Pons (tissue), 1 donor: ENCODE results near the gene GRK7.
"Not testable (repeated sequence)": the region's sequence is repeated elsewhere in the genome, so short reads cannot be mapped to it uniquely, and the experiment has no call there.

Experiments
- DNase-seq: peaks from one replicate; pipeline ENCODE4 v3.0.0-alpha.2; 2016; ENCODE audit warnings: low spot score

GRK7 gene

GRCh38 chr3:141762552-141762951 is 656 bp upstream of the GRK7 start:
- not testable (repeated sequence) for DNase-seq

- no peak for DNase-seq
These were observed 837 bp downstream of the GRK7 start for GRCh38 chr3:141764045-141764444.

- no peak for DNase-seq
These were observed 1.3 kb downstream of the GRK7 start for GRCh38 chr3:141764465-141764864.

GRCh38 chr3:141764986-141765385 is 1.8 kb downstream of the GRK7 start:
- no peak for DNase-seq

- DNase-seq: no peak
These were observed 3.9 kb downstream of the GRK7 start for GRCh38 chr3:141767066-141767465.

GRCh38 chr3:141769221-141769894 is 6.2 kb downstream of the GRK7 start:
- no peak for DNase-seq

- DNase-seq: no peak
These were observed 10.5 kb downstream of the GRK7 start for GRCh38 chr3:141773676-141774075.

GRCh38 chr3:141776376-141776775 is 13.2 kb downstream of the GRK7 start:
- DNase-seq: no peak

- no peak for DNase-seq
These were observed 13.7 kb downstream of the GRK7 start for GRCh38 chr3:141776885-141777284.

GRCh38 chr3:141777957-141778813 is 15.0 kb downstream of the GRK7 start:
- DNase-seq: no peak

- DNase-seq: no peak
These were observed 16.5 kb downstream of the GRK7 start for GRCh38 chr3:141779667-141780066.

- DNase-seq: no peak
These were observed 19.3 kb downstream of the GRK7 start for GRCh38 chr3:141782386-141782932.

GRCh38 chr3:141783632-141784031 is 20.4 kb downstream of the GRK7 start:
- no peak for DNase-seq

- no peak for DNase-seq
These were observed 20.9 kb downstream of the GRK7 start for GRCh38 chr3:141784096-141784495.

- DNase-seq: no peak
These were observed 21.3 kb downstream of the GRK7 start for GRCh38 chr3:141784531-141784930.

GRCh38 chr3:141788149-141788548 is 24.9 kb downstream of the GRK7 start:
- DNase-seq: no peak

GRCh38 chr3:141788750-141789149 is 25.5 kb downstream of the GRK7 start:
- not testable (repeated sequence) for DNase-seq

GRCh38 chr3:141789281-141789680 is 26.1 kb downstream of the GRK7 start:
- DNase-seq: no peak

GRCh38 chr3:141790171-141790570 is 27.0 kb downstream of the GRK7 start:
- no peak for DNase-seq

- DNase-seq: no peak
These were observed 29.3 kb downstream of the GRK7 start for GRCh38 chr3:141792495-141792894.

GRCh38 chr3:141793476-141794260 is 30.5 kb downstream of the GRK7 start:
- no peak for DNase-seq

GRCh38 chr3:141795276-141795675 is 32.1 kb downstream of the GRK7 start:
- peak; percentile 6 for DNase-seq
